Stimulated activated CD8-positive, alpha-beta memory T cell treated with anti-CD3 and anti-CD28 coated beads, Interleukin-2, amount 100 ng/mL, for 48 hours (primary cell): ENCODE results near the gene UBB.

ENCODE experiments used
- DNase-seq, 2 donors: peaks; one replicate each; pipeline ENCODE4 v3.0.0-alpha.2; 2020; ENCODE audit warnings: low read depth in 2 of 2

UBB gene

GRCh38 chr17:16417896-16418684 lies 37.2 kb downstream of the UBB start:
- no peak for DNase-seq

GRCh38 chr17:16418685-16419068 lies 37.8 kb downstream of the UBB start:
- no peak for DNase-seq

- peak; percentile 49 to 56 for DNase-seq
These were observed 38.4 kb downstream of the UBB start for GRCh38 chr17:16419074-16419928.

- DNase-seq, result peak in 1 of 2 donors; percentile 50
These were observed 39.0 kb downstream of the UBB start for GRCh38 chr17:16419929-16420271.

- DNase-seq, result no peak
These were observed 41.5 kb downstream of the UBB start for GRCh38 chr17:16422416-16422815.

- no peak for DNase-seq
These were observed 42.5 kb downstream of the UBB start for GRCh38 chr17:16423226-16423872.

GRCh38 chr17:16425202-16425601 lies 44.3 kb downstream of the UBB start:
- DNase-seq, result no peak

- DNase-seq, result no peak
These were observed 45.1 kb downstream of the UBB start for GRCh38 chr17:16425698-16426659.

- no peak for DNase-seq
These were observed 46.1 kb downstream of the UBB start for GRCh38 chr17:16427020-16427419.

GRCh38 chr17:16428098-16428882 lies 47.4 kb downstream of the UBB start:
- peak in 1 of 2 donors; percentile 50 for DNase-seq

- no peak for DNase-seq
These were observed 48.2 kb downstream of the UBB start for GRCh38 chr17:16429083-16429482.

GRCh38 chr17:16430650-16431049 lies 49.8 kb downstream of the UBB start:
- no peak for DNase-seq

- DNase-seq, result no peak
These were observed 51.1 kb downstream of the UBB start for GRCh38 chr17:16432017-16432416.
